ENCODE measurements around the gene APBB1IP.

DNA sequence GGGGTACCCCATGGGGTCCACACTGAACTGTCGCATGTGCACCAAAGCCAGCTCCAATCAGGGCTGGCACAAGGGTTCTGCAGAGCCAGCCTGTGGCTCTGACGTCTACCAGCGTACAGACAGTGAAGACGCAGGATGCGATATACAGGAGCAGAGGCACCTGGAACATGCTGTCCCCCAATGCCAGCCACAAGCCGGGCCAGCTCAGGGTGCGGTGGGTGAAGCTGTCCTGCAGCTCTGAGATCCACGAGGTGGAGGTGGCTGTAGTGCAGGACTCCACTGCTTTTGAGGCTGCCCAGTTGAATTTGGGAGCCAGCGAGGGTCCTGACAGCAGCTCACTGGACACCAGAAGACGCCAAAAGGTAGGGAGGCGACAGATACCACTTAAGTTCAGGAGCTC lies 148.1 kb downstream of the APBB1IP start:
- TF ChIP-seq POLR2AphosphoS5 (IDR thresholded peaks at IDR 0.05) (no peak), POLR2A (IDR thresholded peaks at IDR 0.05; ENCODE audit: low read depth) (no peak)
- TF ChIP-seq, protein P1, sequence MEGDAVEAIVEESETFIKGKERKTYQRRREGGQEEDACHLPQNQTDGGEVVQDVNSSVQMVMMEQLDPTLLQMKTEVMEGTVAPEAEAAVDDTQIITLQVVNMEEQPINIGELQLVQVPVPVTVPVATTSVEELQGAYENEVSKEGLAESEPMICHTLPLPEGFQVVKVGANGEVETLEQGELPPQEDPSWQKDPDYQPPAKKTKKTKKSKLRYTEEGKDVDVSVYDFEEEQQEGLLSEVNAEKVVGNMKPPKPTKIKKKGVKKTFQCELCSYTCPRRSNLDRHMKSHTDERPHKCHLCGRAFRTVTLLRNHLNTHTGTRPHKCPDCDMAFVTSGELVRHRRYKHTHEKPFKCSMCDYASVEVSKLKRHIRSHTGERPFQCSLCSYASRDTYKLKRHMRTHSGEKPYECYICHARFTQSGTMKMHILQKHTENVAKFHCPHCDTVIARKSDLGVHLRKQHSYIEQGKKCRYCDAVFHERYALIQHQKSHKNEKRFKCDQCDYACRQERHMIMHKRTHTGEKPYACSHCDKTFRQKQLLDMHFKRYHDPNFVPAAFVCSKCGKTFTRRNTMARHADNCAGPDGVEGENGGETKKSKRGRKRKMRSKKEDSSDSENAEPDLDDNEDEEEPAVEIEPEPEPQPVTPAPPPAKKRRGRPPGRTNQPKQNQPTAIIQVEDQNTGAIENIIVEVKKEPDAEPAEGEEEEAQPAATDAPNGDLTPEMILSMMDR (IDR thresholded peaks at IDR 0.05) = no peak

Data from esophagus muscularis mucosa (tissue), 3 donors.